ENCODE results near the gene EHF.

The EHF gene

DNA sequence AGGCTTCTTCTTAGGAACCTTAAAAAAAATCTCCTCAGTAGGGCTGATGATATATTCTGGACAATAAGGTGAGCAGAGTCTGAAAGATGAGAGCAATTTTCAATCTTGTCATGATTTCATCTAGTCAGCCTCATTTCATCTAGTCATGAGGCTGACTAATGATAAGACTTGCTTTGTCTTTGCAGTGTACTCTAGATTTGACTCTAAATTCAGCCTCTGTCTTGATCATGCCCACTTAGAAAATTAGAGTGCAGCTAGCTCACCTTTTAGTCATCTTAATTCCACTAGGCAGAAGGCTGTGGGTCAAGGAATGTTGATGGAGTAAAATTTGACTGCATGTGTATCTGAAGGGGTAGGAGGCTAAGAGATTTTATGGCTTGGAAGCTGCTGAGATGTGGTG, 5.5 kb downstream of the EHF start:
- Histone ChIP-seq H3K9ac (ENCODE audit: low read depth, low read length) (no peak overlapping the region), H3K9me3 (ENCODE audit: insufficient read depth, low read depth, low read length) (no peaks in the 10 kb centered on the region), H3K4me1 (ENCODE audit: insufficient read depth, low read length) (no peaks in the 10 kb centered on the region), H3K36me3 (ENCODE audit: insufficient read depth, low read length) (no peaks in the 10 kb centered on the region), H3K4me3 (ENCODE audit: low read length) (no peak overlapping the region), H3K27me3 (ENCODE audit: insufficient read depth, low read length) (no peaks in the 10 kb centered on the region), H3K27ac (ENCODE audit: low read depth, low read length) (no peak overlapping the region)

DNA sequence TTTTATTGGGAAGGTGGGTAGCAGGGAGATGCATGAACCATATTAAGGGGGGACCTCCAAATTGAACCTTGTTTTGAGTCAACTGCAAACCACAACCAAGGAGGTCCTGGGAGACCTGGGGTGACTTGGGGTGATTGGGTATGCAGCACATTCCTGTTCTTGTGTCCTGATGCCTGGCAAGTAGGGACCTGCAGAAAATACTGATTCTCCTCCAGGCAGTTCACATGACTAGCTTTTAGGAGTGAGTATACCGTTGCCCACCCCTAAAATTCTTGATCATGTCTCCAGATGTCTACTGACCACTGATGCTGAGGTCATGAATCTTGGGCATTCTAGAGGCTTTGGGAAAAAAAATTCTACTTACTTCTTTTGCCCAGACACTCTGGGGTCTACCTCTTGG, 6.3 kb downstream of the EHF start:
- Histone ChIP-seq H3K27ac (ENCODE audit: low read depth, low read length) (no peak overlapping the region), H3K4me1 (ENCODE audit: insufficient read depth, low read length) (peaks cover 6% of the 10 kb centered on the region)
- 91% methylated on average over 1 of the region's 1 CpG for WGBS

DNA sequence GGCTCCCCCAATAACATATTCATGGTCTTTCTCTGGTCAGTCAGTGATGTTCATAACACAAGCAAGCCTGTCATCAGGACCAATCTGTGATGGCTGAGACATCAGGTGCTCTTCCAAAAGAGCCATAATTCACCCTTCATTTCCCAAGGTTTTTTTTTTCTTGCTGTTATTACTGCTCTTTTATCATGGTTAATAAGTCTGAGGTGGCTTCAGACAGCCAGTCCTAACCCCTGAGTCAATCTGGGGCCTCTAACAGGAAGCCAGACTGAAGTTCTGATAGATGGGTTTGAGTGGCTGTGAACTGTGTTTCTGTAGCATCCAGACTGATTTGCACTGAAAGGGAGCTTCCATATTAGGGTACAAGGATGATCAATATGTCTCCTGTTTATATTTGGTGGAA, 8.8 kb downstream of the EHF start:
- Histone ChIP-seq H3K4me1 (ENCODE audit: insufficient read depth, low read length) (peaks cover 13% of the 10 kb centered on the region), H3K9ac (ENCODE audit: low read depth, low read length) (no peak overlapping the region), H3K9me3 (ENCODE audit: insufficient read depth, low read depth, low read length) (no peaks in the 10 kb centered on the region), H3K4me3 (ENCODE audit: low read length) (no peak overlapping the region), H3K36me3 (ENCODE audit: insufficient read depth, low read length) (no peaks in the 10 kb centered on the region), H3K27ac (ENCODE audit: low read depth, low read length) (no peak overlapping the region), H3K27me3 (ENCODE audit: insufficient read depth, low read length) (no peaks in the 10 kb centered on the region)

More for the DNA sequence above, 6.3 kb downstream of the EHF start:
- no peaks in the 10 kb centered on the region for H3K9me3 ChIP-seq (ENCODE audit: insufficient read depth, low read depth, low read length)
- no peaks in the 10 kb centered on the region for H3K36me3 ChIP-seq (ENCODE audit: insufficient read depth, low read length)
- no peak overlapping the region for H3K9ac ChIP-seq (ENCODE audit: low read depth, low read length)
- H3K27me3 ChIP-seq (ENCODE audit: insufficient read depth, low read length), result no peaks in the 10 kb centered on the region
- H3K4me3 ChIP-seq (ENCODE audit: low read length), result no peak overlapping the region

DNA sequence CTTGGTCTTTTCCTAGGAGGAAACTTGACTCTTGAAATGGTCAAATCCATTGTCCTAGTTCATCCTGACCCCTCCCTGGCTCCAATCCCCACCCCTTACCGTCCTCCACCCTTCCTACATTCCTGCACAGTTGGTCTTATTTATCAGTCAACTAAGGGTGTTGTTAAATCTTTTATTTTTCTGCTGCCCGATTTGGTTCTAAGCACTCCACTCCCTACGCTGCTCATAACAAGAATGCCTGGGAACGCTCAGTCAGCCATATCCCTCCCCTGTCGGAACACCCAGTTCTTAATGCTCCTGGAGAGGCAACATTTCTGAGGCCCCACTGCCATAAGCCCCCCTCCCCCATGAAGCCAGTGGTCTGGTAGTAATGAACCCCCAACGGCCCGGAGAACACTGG, 9.7 kb downstream of the EHF start:
- Histone ChIP-seq H3K4me1 (ENCODE audit: insufficient read depth, low read length) (peaks cover 13% of the 10 kb centered on the region), H3K27ac (ENCODE audit: low read depth, low read length) (no peak overlapping the region), H3K9ac (ENCODE audit: low read depth, low read length) (no peak overlapping the region), H3K36me3 (ENCODE audit: insufficient read depth, low read length) (no peaks in the 10 kb centered on the region), H3K4me3 (ENCODE audit: low read length) (no peak overlapping the region), H3K27me3 (ENCODE audit: insufficient read depth, low read length) (no peaks in the 10 kb centered on the region), H3K9me3 (ENCODE audit: insufficient read depth, low read depth, low read length) (no peaks in the 10 kb centered on the region)
- WGBS, result 92% methylated on average over 6 of the region's 7 CpGs

DNA sequence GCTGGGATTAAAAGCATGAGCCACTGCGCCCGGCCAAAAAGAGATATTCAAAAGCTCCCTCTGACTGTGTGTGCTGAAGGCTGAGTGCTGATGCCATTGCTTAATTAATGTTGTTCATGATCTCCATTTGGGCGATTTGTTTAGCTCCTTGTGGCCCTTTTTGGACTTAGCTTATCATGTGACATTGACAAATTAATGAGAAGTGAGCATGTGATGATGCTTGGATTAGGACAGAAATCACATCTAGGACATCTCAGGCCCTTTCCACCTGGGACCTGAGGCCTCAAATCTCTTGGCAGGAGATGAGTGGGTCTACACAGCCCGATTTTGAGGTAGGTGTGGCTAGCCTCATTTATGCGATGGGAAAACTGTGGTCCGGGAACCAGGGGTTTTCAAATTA, 10.4 kb downstream of the EHF start:
- WGBS, result 94% methylated on average over 6 of the region's 6 CpGs
- H3K4me1 ChIP-seq (ENCODE audit: insufficient read depth, low read length), result peaks cover 13% of the 10 kb centered on the region
- H3K36me3 ChIP-seq (ENCODE audit: insufficient read depth, low read length), result no peaks in the 10 kb centered on the region
- no peaks in the 10 kb centered on the region for H3K27me3 ChIP-seq (ENCODE audit: insufficient read depth, low read length)
- H3K9me3 ChIP-seq (ENCODE audit: insufficient read depth, low read depth, low read length), result no peaks in the 10 kb centered on the region
- H3K9ac ChIP-seq (ENCODE audit: low read depth, low read length), result no peak overlapping the region
- no peak overlapping the region for H3K4me3 ChIP-seq (ENCODE audit: low read length)
- no peak overlapping the region for H3K27ac ChIP-seq (ENCODE audit: low read depth, low read length)

DNA sequence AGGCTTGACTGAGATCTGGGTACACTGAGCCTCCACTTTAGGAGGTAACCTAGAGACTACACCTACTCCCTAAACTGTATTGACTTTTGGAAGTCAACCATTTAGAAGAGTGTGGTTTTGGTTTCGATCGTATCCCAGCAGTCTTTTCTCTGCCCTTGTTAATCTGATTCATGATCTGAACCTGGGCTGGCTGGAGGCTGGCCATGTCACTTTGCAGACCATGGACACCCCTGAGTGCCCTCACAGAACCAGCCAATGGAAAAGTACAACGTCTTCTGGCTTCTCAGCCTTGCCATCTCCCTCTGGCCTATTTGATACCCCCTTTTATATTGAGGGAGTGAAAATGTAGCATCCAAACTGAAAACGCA, 10.8 kb downstream of the EHF start:
- no peak overlapping the region for H3K27ac ChIP-seq (ENCODE audit: low read depth, low read length)
- 94% methylated on average over 4 of the region's 4 CpGs for WGBS
- H3K4me3 ChIP-seq (ENCODE audit: low read length), result no peak overlapping the region
- H3K9me3 ChIP-seq (ENCODE audit: insufficient read depth, low read depth, low read length), result no peaks in the 10 kb centered on the region
- H3K27me3 ChIP-seq (ENCODE audit: insufficient read depth, low read length), result no peaks in the 10 kb centered on the region
- H3K9ac ChIP-seq (ENCODE audit: low read depth, low read length), result no peak overlapping the region
- H3K36me3 ChIP-seq (ENCODE audit: insufficient read depth, low read length), result no peaks in the 10 kb centered on the region
- H3K4me1 ChIP-seq (ENCODE audit: insufficient read depth, low read length), result peaks cover 13% of the 10 kb centered on the region

DNA sequence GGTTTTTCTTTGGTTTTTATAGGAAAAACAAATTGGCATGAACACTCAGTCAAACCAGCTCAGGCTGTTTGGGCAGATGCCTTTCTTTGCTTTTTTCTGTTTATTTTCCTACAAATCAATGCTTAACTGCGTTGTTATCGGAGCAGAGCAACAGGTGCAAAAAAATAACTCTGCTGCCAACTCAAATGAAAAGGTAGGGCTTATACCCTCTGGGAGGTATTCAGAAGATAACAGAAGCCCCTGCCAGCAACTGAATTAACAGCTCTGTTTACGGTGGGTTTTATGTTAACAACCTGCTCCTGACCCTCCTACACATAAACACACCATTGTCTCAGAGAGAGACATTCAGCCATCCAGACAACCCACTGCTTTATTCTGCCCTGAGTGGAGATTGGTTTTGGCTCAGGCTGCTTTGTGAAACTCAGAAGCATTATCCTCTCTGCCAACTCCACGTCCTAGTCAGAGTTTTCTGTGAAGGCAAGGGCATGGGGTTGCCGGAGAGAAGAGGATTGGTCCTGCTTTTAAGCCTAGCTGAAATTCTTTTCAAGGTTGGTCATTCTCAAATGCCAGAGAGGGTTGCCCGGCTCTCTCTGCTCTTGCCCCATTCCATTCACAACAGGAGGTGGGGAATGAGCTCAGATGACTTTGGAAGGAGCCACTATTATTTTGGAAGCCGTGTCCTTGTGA, 11.4 kb downstream of the EHF start:
- Histone ChIP-seq H3K9ac (ENCODE audit: low read depth, low read length) (no peak overlapping the region), H3K36me3 (ENCODE audit: insufficient read depth, low read length) (no peaks in the 10 kb centered on the region), H3K27me3 (ENCODE audit: insufficient read depth, low read length) (no peaks in the 10 kb centered on the region), H3K4me1 (ENCODE audit: insufficient read depth, low read length) (peaks cover 13% of the 10 kb centered on the region), H3K9me3 (ENCODE audit: insufficient read depth, low read depth, low read length) (no peaks in the 10 kb centered on the region), H3K4me3 (ENCODE audit: low read length) (no peak overlapping the region), H3K27ac (ENCODE audit: low read depth, low read length) (no peak overlapping the region)
- WGBS, result 67% methylated on average over 7 of the region's 7 CpGs

DNA sequence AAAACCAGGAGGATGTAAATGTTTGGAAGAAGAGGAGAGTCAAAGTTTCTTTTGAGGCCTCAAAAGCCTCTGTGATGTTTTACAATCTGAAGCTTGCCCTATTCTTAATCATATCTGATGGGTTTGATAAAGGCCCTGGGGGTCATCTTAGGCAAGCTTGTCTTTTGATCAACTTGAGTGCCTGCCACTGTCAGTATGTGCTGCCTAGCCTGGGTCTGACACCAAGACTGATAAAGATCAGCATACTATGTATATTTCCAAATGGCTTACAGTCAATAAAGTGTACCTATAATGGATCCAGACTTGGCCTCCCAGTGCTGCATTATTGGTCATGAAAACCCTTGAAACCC, 12.7 kb downstream of the EHF start:
- Histone ChIP-seq H3K36me3 (ENCODE audit: insufficient read depth, low read length) (no peaks in the 10 kb centered on the region), H3K9ac (ENCODE audit: low read depth, low read length) (no peak overlapping the region), H3K9me3 (ENCODE audit: insufficient read depth, low read depth, low read length) (no peaks in the 10 kb centered on the region), H3K27ac (ENCODE audit: low read depth, low read length) (no peak overlapping the region), H3K27me3 (ENCODE audit: insufficient read depth, low read length) (no peaks in the 10 kb centered on the region), H3K4me1 (ENCODE audit: insufficient read depth, low read length) (peaks cover 13% of the 10 kb centered on the region), H3K4me3 (ENCODE audit: low read length) (no peak overlapping the region)

DNA sequence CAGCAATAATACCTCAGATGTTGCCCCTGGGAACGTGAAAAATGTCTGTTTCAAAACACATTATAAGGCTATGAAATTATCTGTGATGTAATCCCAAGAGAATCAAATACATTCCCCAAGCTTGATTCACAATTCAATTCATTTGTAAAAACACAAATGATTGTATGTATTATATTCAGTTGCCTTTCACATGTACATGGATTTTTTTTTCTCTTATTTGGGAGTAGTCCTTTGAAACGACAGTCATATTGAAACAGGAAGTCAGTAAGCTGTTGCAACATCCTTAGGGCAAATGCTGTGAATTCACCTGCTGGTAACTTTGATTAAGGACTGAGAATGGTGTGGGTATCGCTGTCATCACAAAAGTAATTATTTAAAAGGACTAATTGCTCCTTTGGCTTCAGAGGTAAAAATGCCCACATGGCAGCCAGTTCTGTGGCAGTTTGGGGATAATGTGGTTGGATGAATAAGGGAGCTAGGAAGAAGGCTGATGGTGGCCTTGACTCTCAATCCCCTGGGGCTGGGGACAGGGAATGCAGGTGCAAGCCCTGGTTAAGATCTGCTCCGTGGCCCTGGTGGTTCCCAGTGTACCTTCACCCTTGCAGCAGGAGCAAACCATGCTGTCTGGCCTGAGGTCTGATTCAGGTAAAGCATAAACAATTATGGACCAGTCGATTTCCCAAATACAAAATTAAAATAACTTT, 13.2 kb downstream of the EHF start:
- H3K27ac ChIP-seq (ENCODE audit: low read depth, low read length), result no peak overlapping the region

DNA sequence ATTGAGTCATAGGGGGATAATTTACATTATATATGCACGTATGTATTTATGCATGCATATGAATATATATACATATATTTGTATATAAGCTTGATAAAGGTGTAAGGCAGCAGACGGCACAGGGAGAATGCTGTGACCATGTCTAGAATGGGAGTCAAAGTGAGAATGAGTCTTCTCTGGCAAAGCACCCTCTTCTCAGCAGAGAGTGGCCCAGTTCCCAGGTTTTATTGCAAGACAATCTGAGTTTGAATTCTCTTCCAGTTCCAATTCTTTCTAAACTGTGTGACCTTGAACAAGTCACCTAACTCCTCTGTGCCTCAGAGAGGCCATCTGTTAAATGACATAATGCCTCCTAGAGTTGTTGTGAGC, 13.8 kb downstream of the EHF start:
- Histone ChIP-seq H3K27ac (ENCODE audit: low read depth, low read length) (no peak overlapping the region), H3K4me1 (ENCODE audit: insufficient read depth, low read length) (peaks cover 13% of the 10 kb centered on the region)

More for the DNA sequence above, 13.2 kb downstream of the EHF start:
- no peaks in the 10 kb centered on the region for H3K9me3 ChIP-seq (ENCODE audit: insufficient read depth, low read depth, low read length)
- H3K4me1 ChIP-seq (ENCODE audit: insufficient read depth, low read length), result peaks cover 13% of the 10 kb centered on the region
- H3K36me3 ChIP-seq (ENCODE audit: insufficient read depth, low read length), result no peaks in the 10 kb centered on the region
- H3K9ac ChIP-seq (ENCODE audit: low read depth, low read length), result no peak overlapping the region
- WGBS, result 89% methylated on average over 4 of the region's 5 CpGs
- H3K4me3 ChIP-seq (ENCODE audit: low read length), result no peak overlapping the region
- H3K27me3 ChIP-seq (ENCODE audit: insufficient read depth, low read length), result no peaks in the 10 kb centered on the region

DNA sequence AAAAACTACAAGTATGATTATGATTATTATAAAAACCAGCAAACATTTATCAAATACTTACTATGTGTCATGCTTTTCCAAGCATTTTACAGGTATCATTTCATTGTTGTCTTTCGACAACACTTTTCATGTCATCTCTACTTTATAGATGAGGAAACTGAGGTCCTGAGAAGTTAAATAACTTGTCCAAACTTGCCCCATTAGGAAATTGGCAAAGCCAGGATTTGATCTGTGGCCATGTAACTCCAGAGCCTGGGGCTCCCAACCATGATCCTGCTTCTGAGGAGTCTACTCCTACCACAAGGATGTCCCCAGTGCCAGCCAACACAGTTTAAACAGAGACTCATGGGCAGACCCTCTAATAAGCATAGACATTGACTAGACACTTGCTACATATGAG, 15.2 kb downstream of the EHF start:
- H3K36me3 ChIP-seq (ENCODE audit: insufficient read depth, low read length), result no peaks in the 10 kb centered on the region
- no peak overlapping the region for H3K4me3 ChIP-seq (ENCODE audit: low read length)
- no peak overlapping the region for H3K9ac ChIP-seq (ENCODE audit: low read depth, low read length)
- no peaks in the 10 kb centered on the region for H3K27me3 ChIP-seq (ENCODE audit: insufficient read depth, low read length)
- peaks cover 13% of the 10 kb centered on the region for H3K4me1 ChIP-seq (ENCODE audit: insufficient read depth, low read length)
- no peak overlapping the region for H3K27ac ChIP-seq (ENCODE audit: low read depth, low read length)
- no peaks in the 10 kb centered on the region for H3K9me3 ChIP-seq (ENCODE audit: insufficient read depth, low read depth, low read length)
- no CpG with 5 or more reads among the region's 1 CpG for WGBS

More for the DNA sequence above, 13.8 kb downstream of the EHF start:
- Histone ChIP-seq H3K9me3 (ENCODE audit: insufficient read depth, low read depth, low read length) (no peaks in the 10 kb centered on the region), H3K4me3 (ENCODE audit: low read length) (no peak overlapping the region), H3K9ac (ENCODE audit: low read depth, low read length) (no peak overlapping the region), H3K27me3 (ENCODE audit: insufficient read depth, low read length) (no peaks in the 10 kb centered on the region), H3K36me3 (ENCODE audit: insufficient read depth, low read length) (no peaks in the 10 kb centered on the region)
- 95% methylated on average over 1 of the region's 2 CpGs for WGBS

DNA sequence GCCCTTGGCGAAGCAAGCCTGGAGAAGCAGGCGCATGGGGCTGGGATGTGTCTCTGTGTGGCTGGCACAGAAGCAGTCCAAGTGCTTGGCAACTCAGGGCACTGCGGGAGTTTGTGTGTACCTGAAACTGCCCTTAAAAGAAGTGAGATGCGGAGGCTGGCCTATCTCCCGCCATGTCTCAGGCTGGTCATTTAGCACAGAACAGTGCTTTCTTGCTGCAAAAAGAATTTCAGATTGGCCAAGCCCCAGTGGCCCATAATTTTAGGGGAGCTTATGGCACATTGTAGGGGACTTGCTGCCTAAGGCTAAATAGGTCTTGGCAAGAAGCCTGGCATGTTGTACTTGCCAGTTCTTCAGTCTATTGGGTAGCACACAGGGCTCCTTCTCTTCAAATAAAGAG, 16.4 kb downstream of the EHF start:
- no peaks in the 10 kb centered on the region for H3K9me3 ChIP-seq (ENCODE audit: insufficient read depth, low read depth, low read length)
- no peaks in the 10 kb centered on the region for H3K36me3 ChIP-seq (ENCODE audit: insufficient read depth, low read length)
- no peak overlapping the region for H3K4me3 ChIP-seq (ENCODE audit: low read length)
- H3K9ac ChIP-seq (ENCODE audit: low read depth, low read length), result no peak overlapping the region
- H3K27ac ChIP-seq (ENCODE audit: low read depth, low read length), result no peak overlapping the region
- H3K27me3 ChIP-seq (ENCODE audit: insufficient read depth, low read length), result no peaks in the 10 kb centered on the region
- 96% methylated on average over 5 of the region's 5 CpGs for WGBS
- H3K4me1 ChIP-seq (ENCODE audit: insufficient read depth, low read length), result peaks cover 7% of the 10 kb centered on the region; the same call in 1 of the 2 replicates

Data from HUES64 (cell line).